ENCODE data around the gene CFAP221.
A peak's percentile ranks its signal among the peaks of the same experiment; 100 is the strongest.
"Not testable (repeated sequence)": the region's sequence is repeated elsewhere in the genome, so short reads cannot be mapped to it uniquely, and the experiment has no call there.

Gene CFAP221

GRCh38 chr2:119591523-119591922 is 47.3 kb downstream of the CFAP221 start:
- no peak for DNase-seq

- DNase-seq = no peak
Observed at GRCh38 chr2:119592436-119592835, 48.2 kb downstream of the CFAP221 start.

GRCh38 chr2:119596638-119597037 is 52.4 kb downstream of the CFAP221 start:
- no peak for DNase-seq

GRCh38 chr2:119598596-119599263 is 54.5 kb downstream of the CFAP221 start:
- DNase-seq = no peak

- DNase-seq = no peak
Observed at GRCh38 chr2:119599384-119599783, 55.1 kb downstream of the CFAP221 start.

- DNase-seq = no peak
Observed at GRCh38 chr2:119605096-119605495, 60.8 kb downstream of the CFAP221 start.

- no peak for DNase-seq
Observed at GRCh38 chr2:119606674-119607073, 62.4 kb downstream of the CFAP221 start.

- DNase-seq = no peak
Observed at GRCh38 chr2:119608553-119608952, 64.3 kb downstream of the CFAP221 start.

- DNase-seq = no peak
Observed at GRCh38 chr2:119609337-119609736, 65.1 kb downstream of the CFAP221 start.

- not testable (repeated sequence) for DNase-seq
Observed at GRCh38 chr2:119614140-119614539, 69.9 kb downstream of the CFAP221 start.

- no peak for DNase-seq
Observed at GRCh38 chr2:119616421-119616820, 72.2 kb downstream of the CFAP221 start.

GRCh38 chr2:119617455-119617854 is 73.2 kb downstream of the CFAP221 start:
- no peak for DNase-seq

- DNase-seq = not testable (repeated sequence)
Observed at GRCh38 chr2:119618725-119619124, 74.5 kb downstream of the CFAP221 start.

- DNase-seq = no peak
Observed at GRCh38 chr2:119625226-119625625, 81.0 kb downstream of the CFAP221 start.

- no peak for DNase-seq
Observed at GRCh38 chr2:119629323-119629825, 85.1 kb downstream of the CFAP221 start.

GRCh38 chr2:119630121-119630520 is 85.9 kb downstream of the CFAP221 start:
- no peak for DNase-seq

- DNase-seq = no peak
Observed at GRCh38 chr2:119637371-119637770, 93.1 kb downstream of the CFAP221 start.

GRCh38 chr2:119638246-119638645 is 94.0 kb downstream of the CFAP221 start:
- DNase-seq = no peak

GRCh38 chr2:119638685-119639554 is 94.7 kb downstream of the CFAP221 start:
- no peak for DNase-seq

GRCh38 chr2:119641562-119642258 is 97.5 kb downstream of the CFAP221 start:
- peak; percentile 61 for DNase-seq

- DNase-seq = no peak
Observed at GRCh38 chr2:119644186-119644585, 99.9 kb downstream of the CFAP221 start.

- no peak for DNase-seq
Observed at GRCh38 chr2:119645173-119645855, 101.1 kb downstream of the CFAP221 start.

- no peak for DNase-seq
Observed at GRCh38 chr2:119646149-119646548, 101.9 kb downstream of the CFAP221 start.
